Prostate gland (tissue), 2 donors: ENCODE data around the gene AFF1. TPM values are rescaled to one million over a fixed set of nuclear protein-coding genes. Genes with fewer than 3 reads are reported as not detected.
A peak's percentile ranks its signal among the peaks of the same experiment; 100 is the strongest.

Source experiments
- DNase-seq: peaks from one replicate; pipeline ENCODE4 v3.0.0-alpha.2; 2019; ENCODE audit warnings: low spot score
- H3K27ac ChIP-seq, 2 donors: fragments of 200-600 bp; sonication (generic); 2 replicates each; pipeline ENCODE4 v1.5.1; 2017 to 2019
- H3K27me3 ChIP-seq: fragments of 200-600 bp; sonication (generic); replicated peaks from 2 replicates; pipeline ENCODE4 v1.5.1; 2019; ENCODE audit not compliant: insufficient read depth
- H3K36me3 ChIP-seq, 2 donors: fragments of 200-600 bp; sonication (generic); 1 replicate in 1 of 2; 2 replicates in 1 of 2; pipeline versions ENCODE4 v1.5.1 to v1.8.1; 2017 to 2019
- H3K4me1 ChIP-seq: fragments of 200-600 bp; sonication (generic); replicated peaks from 2 replicates; pipeline ENCODE4 v1.5.1; 2019
- H3K4me3 ChIP-seq, 2 donors: fragments of 200-600 bp; sonication (generic); 2 replicates each; pipeline ENCODE4 v1.5.1; 2017 to 2019
- H3K9me3 ChIP-seq: fragments of 200-600 bp; sonication (generic); 2 replicates; pipeline ENCODE4 v1.5.1; 2017
- CTCF ChIP-seq, 4 experiments: fragments of 200-600 bp in 2 of 4; fragments of 450-650 bp in 2 of 4; sonication (generic) in 2 of 4; IDR thresholded peaks; 1 replicate in 3 of 4; 2 replicates in 1 of 4; pipeline ENCODE4 v1.5.1; 2016 to 2019; ENCODE audit warnings: antibody characterized with exemption in 4 of 4, mild to moderate bottlenecking in 2 of 4, moderate library complexity in 2 of 4
- POLR2A ChIP-seq: fragments of 450-650 bp; IDR thresholded peaks from one replicate; pipeline ENCODE4 v1.6.1; 2016; ENCODE audit warnings: antibody characterized with exemption, mild to moderate bottlenecking
- POLR2AphosphoS5 ChIP-seq: sonication (generic); formaldehyde crosslinking; IDR thresholded peaks from one replicate; pipeline ENCODE4 v1.6.1; 2017; ENCODE audit warnings: antibody characterized with exemption
- WGBS: methylation state at CpG from one replicate; pipeline ENCODE4 v1.1.5; 2018; 5-methylcytosine and 5-hydroxymethylcytosine counted together
- intact Hi-C: fragments of 100-400 bp; cut with DNase I; formaldehyde crosslinking; loops from one replicate; pipeline ENCODE4 v1.14.2; 2022
- total RNA-seq, 2 donors: library from RNA; depleted of rRNA; stranded (reverse); fragments of >200 nt; gene quantifications; one replicate each; pipeline ENCODE4 v1.1.0, GENCODE V29; 2016

Gene AFF1
- total RNA-seq, 2 donors from 2014 or later: 69.7 to 92.5 TPM

GRCh38 chr4:86927843-86928395 lies 6.9 kb upstream of the AFF1 start:
- Histone ChIP-seq H3K9me3 (no peaks in the 10 kb centered on the region), H3K36me3 (no peaks in the 10 kb centered on the region), H3K4me3 (no peak overlapping the region), H3K4me1 (no peaks in the 10 kb centered on the region), H3K27me3 (no peaks in the 10 kb centered on the region), H3K27ac (no peak overlapping the region)
- 17% methylated on average over 2 of the region's 2 CpGs for WGBS
- TF ChIP-seq CTCF (IDR thresholded peaks at IDR 0.05): no peak
- TF ChIP-seq POLR2A: peak; percentile 25
- TF ChIP-seq POLR2AphosphoS5: peak; percentile 49
- DNase-seq: peak; percentile 19
- intact Hi-C loops: no loop called here

- intact Hi-C loops: no loop called here
- Histone ChIP-seq H3K4me1 (no peaks in the 10 kb centered on the region), H3K36me3 (no peaks in the 10 kb centered on the region), H3K9me3 (no peaks in the 10 kb centered on the region), H3K27ac (no peak overlapping the region), H3K27me3 (no peaks in the 10 kb centered on the region), H3K4me3 (no peak overlapping the region)
- 87% methylated on average over 10 of the region's 10 CpGs for WGBS
- DNase-seq: no peak
- no peak for TF ChIP-seq POLR2AphosphoS5
- TF ChIP-seq POLR2A: no peak
- TF ChIP-seq CTCF (IDR thresholded peaks at IDR 0.05): no peak
Measured at GRCh38 chr4:86928400-86929255, 6.2 kb upstream of the AFF1 start.

GRCh38 chr4:86934147-86934770 lies 552 bp upstream of the AFF1 start:
- 7% methylated on average over 15 of the region's 15 CpGs for WGBS
- peak; percentile 29 for DNase-seq
- Histone ChIP-seq H3K27ac (peak overlapping the region; percentile 97 to 98), H3K9me3 (no peaks in the 10 kb centered on the region), H3K4me1 (no peaks in the 10 kb centered on the region), H3K27me3 (no peaks in the 10 kb centered on the region), H3K36me3 (no peaks in the 10 kb centered on the region), H3K4me3 (peak overlapping the region; percentile 84 to 93)
- intact Hi-C loops: no loop called here
- TF ChIP-seq POLR2A (no peak), CTCF (IDR thresholded peaks at IDR 0.05) (no peak), POLR2AphosphoS5 (no peak)

GRCh38 chr4:86935566-86935852 lies 698 bp downstream of the AFF1 start:
- no peak for DNase-seq
- WGBS: under 1% methylated on average over 16 of the region's 16 CpGs
- intact Hi-C loops: loop anchor here (1.0 to 5.0 kb wide), 3 partner anchors 72 to 287 kb away; partner anchors contain the start of gene KLHL8
- peak overlapping the region; percentile 84 to 93 for H3K4me3 ChIP-seq
- TF ChIP-seq POLR2AphosphoS5: no peak
- TF ChIP-seq CTCF (IDR thresholded peaks at IDR 0.05): no peak
- no peak for TF ChIP-seq POLR2A
- H3K9me3 ChIP-seq: no peaks in the 10 kb centered on the region
- H3K27me3 ChIP-seq: no peaks in the 10 kb centered on the region
- peak overlapping the region; percentile 97 to 98 for H3K27ac ChIP-seq
- peaks cover 7% of the 10 kb centered on the region for H3K4me1 ChIP-seq
- H3K36me3 ChIP-seq: no peaks in the 10 kb centered on the region
